Measurements from ENCODE around the gene GZF1. TPM values are rescaled to one million over a fixed set of nuclear protein-coding genes. Genes with fewer than 3 reads are reported as not detected.
A peak's percentile ranks its signal among the peaks of the same experiment; 100 is the strongest.
"Not testable (repeated sequence)": the region's sequence is repeated elsewhere in the genome, so short reads cannot be mapped to it uniquely, and the experiment has no call there.

GZF1 gene
- total RNA-seq, 2 experiments from 2014 or later: 13.4 to 15.6 TPM

DNA sequence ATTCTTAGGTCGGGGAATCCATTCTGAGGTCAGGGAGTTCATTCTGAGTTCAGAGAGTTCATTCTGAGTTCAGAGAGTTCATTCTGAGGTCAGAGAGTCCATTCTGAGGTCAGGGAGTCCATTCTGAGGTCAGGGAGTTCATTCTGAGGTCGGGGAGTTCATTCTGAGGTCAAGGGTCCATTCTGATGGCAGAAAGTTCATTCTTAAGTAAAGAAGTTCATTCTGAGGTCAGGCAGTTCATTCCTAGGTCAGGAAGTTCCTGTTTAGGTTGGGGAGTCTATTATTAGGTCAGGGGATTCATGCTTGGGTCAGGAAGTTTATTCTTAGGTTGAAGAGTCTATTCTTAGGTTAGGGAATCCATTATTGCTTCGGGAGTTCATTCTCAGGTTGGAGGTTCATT, 27.9 kb upstream of the GZF1 start:
- POLR2A ChIA-PET: no interaction called here
- Mint-ChIP-seq H3K9me3 (no peaks in the 10 kb centered on the region), H3K36me3 (peaks cover 2% of the 10 kb centered on the region), H3K27ac (no peak overlapping the region), H3K27me3 (no peaks in the 10 kb centered on the region), H3K4me3 (no peak overlapping the region), H3K4me1 (peaks cover 10% of the 10 kb centered on the region)
- no peak for ATAC-seq (ENCODE audit: low read depth)
- no peak for DNase-seq

DNA sequence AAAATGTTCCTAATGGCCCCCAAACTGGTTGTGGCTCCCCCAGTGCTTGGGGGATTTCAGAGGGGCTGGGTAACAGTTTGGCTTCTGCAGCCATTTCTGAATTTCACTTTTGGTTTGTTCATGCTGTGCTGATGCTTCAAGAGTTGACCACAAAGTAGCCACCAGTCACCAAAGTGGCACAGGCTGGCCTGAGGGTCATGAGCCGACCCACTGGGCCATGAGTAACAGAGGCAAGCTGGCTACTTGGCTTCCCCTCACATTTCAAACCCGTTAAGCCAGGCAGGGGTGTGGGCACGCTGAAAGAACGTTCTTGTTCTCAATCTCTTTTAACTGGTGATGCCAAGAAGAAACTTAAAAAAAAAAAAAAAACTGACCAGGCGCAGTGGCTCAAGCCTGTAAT, 26.5 kb upstream of the GZF1 start:
- no peak for DNase-seq
- Mint-ChIP-seq H3K27ac (no peak overlapping the region), H3K4me1 (peaks cover 10% of the 10 kb centered on the region), H3K4me3 (no peak overlapping the region), H3K9me3 (no peaks in the 10 kb centered on the region), H3K36me3 (no peaks in the 10 kb centered on the region), H3K27me3 (no peaks in the 10 kb centered on the region)
- no peak for ATAC-seq (ENCODE audit: low read depth)
- POLR2A ChIA-PET: no interaction called here

DNA sequence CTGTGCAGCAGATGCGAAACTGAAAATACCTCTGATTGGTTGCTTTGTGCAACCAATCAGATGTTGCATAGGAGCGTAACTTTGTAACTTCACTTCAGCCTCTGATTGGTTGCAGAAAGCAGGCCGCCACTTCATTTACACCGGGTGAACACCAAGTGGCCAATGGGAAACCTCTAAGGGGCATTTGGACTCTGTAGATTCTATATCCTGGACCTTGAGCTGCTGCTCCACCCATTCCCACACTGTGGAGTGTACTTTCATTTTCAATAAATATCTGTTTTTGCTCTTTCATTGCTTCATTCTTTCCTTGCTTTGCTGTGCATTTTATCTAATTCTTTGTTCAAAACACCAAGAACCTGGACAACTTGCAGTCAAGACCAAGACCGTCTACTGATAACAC, 25.5 kb upstream of the GZF1 start:
- POLR2A ChIA-PET: no interaction called here
- DNase-seq (no peak), ATAC-seq (ENCODE audit: low read depth) (no peak)
- Mint-ChIP-seq H3K27ac (no peak overlapping the region), H3K4me3 (no peak overlapping the region), H3K27me3 (no peaks in the 10 kb centered on the region), H3K9me3 (no peaks in the 10 kb centered on the region), H3K4me1 (peaks cover 10% of the 10 kb centered on the region), H3K36me3 (no peaks in the 10 kb centered on the region)

DNA sequence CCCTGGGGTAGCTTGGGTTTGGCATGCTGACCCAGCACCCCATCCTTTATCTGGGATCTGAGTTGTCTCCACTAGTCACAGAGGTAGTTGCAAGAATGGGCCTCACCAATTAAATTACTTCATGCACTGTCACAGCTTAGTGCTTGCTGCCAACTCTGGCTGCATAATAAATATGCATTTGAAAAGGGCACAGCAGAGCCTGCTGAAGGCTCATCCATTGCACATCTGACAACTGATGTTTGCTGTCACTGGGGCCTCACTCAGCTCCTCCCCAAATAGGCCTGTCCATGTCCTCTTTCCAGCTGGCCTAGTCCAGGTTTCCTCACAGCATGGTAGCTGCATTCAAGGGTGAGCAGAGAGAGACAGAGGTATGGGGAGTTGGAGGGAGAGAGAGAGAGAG, 24.7 kb upstream of the GZF1 start:
- Mint-ChIP-seq H3K4me1 (peaks cover 10% of the 10 kb centered on the region), H3K27me3 (no peaks in the 10 kb centered on the region), H3K9me3 (no peaks in the 10 kb centered on the region), H3K4me3 (no peak overlapping the region), H3K36me3 (no peaks in the 10 kb centered on the region), H3K27ac (no peak overlapping the region)
- ATAC-seq (ENCODE audit: low read depth): no peak
- POLR2A ChIA-PET: no interaction called here
- DNase-seq: no peak

DNA sequence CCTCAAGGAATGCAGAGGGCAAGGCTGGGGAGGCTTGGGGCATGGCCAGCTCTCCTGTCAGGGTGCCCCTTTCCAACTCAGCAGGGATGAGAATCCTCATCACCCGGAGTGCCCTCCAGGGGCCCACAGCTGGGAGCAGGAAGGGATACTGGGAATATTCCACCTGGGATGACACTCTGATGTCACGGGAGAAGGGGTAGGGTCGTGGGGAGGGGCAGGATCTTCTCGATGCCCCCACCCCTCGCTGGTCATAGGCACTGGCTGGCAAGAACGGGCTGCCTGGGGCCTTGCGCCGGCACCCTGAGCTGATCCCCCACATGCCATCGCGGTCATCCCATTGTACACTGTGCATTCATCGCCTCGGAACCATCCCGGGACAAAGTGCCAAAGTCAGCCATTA, 22.0 kb upstream of the GZF1 start:
- peaks cover 5% of the 10 kb centered on the region for H3K4me1 Mint-ChIP-seq
- no peak overlapping the region for H3K27ac Mint-ChIP-seq
- no peak for ATAC-seq (ENCODE audit: low read depth)
- no peaks in the 10 kb centered on the region for H3K27me3 Mint-ChIP-seq
- POLR2A ChIA-PET: no interaction called here
- no peaks in the 10 kb centered on the region for H3K9me3 Mint-ChIP-seq
- no peak overlapping the region for H3K4me3 Mint-ChIP-seq
- H3K36me3 Mint-ChIP-seq: no peaks in the 10 kb centered on the region
- no peak for DNase-seq

DNA sequence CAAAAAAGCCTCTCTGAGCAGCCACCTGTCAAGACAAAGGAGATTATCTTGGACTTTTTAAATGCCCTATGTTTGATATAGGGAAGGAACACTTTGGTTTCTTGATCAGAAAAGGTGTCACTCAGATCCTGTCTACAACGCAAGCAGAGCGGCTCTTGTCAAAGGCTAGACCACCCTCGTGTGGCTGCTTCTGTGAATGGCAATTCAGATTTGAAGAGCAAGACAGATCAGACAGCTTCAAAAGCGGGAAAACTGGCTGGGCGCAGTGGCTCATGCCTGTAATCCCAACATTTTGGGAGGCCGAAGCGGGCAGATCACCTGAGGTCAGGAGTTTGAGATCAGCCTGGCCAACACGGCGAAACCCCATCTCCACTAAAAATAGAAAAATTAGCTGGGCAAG, 21.5 kb upstream of the GZF1 start:
- ATAC-seq (ENCODE audit: low read depth) (no peak), DNase-seq (no peak)
- Mint-ChIP-seq H3K4me1 (peaks cover 4% of the 10 kb centered on the region), H3K27me3 (no peaks in the 10 kb centered on the region), H3K36me3 (no peaks in the 10 kb centered on the region), H3K4me3 (no peak overlapping the region), H3K27ac (no peak overlapping the region), H3K9me3 (no peaks in the 10 kb centered on the region)
- POLR2A ChIA-PET: interaction anchor here (1.3 kb wide), 1 partner anchor 9 kb away, joined by 4 read pairs; no protein-coding TSS in a partner anchor

DNA sequence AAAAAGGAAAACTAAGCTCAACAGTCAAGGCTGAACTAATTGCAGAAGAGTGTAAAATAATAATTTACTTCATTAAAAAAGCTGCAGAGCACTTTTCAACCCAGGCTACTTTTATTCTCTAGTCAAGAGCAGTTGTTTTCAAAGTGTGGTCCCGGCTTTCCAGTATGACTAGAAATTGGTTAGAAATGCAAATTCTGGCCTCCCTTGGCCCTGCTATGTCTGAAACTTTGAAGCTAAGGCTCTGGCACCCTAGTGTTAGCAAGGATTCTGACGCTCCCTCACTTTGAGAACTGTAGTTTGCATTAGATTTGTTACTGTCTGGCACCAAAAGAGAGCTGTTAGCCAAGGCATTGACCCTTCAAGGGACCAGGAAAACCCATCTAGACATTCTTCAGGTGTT, 20.9 kb upstream of the GZF1 start:
- no peak overlapping the region for H3K27ac Mint-ChIP-seq
- DNase-seq (no peak), ATAC-seq (ENCODE audit: low read depth) (no peak)
- no peaks in the 10 kb centered on the region for H3K9me3 Mint-ChIP-seq
- no peaks in the 10 kb centered on the region for H3K27me3 Mint-ChIP-seq
- POLR2A ChIA-PET: interaction anchor here (1.3 kb wide), 1 partner anchor 9 kb away, joined by 4 read pairs; no protein-coding TSS in a partner anchor
- peaks cover 4% of the 10 kb centered on the region for H3K4me1 Mint-ChIP-seq
- H3K36me3 Mint-ChIP-seq: no peaks in the 10 kb centered on the region
- no peak overlapping the region for H3K4me3 Mint-ChIP-seq

DNA sequence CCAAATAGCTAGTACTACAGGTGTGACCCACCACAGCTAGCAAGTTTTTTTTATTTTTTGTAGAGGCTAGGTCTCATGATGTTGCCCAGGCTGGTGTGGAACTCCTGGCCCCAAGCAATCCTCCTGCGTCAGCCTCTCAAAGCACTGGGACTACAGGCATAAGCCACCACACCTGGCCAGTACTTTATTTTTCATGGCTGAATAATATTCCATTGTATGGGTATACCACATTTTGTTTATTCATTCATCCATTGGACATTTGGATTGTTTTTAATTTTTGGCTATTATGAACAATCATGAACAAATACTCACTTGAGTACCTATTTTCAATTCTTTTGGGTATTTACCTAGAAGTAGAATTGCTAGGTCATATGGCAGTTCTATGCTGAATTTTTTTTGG, 18.4 kb upstream of the GZF1 start:
- ATAC-seq (ENCODE audit: low read depth): no peak
- POLR2A ChIA-PET: no interaction called here
- Mint-ChIP-seq H3K9me3 (no peaks in the 10 kb centered on the region), H3K4me1 (no peaks in the 10 kb centered on the region), H3K27ac (no peak overlapping the region), H3K4me3 (no peak overlapping the region), H3K27me3 (no peaks in the 10 kb centered on the region), H3K36me3 (no peaks in the 10 kb centered on the region)
- no peak for DNase-seq

DNA sequence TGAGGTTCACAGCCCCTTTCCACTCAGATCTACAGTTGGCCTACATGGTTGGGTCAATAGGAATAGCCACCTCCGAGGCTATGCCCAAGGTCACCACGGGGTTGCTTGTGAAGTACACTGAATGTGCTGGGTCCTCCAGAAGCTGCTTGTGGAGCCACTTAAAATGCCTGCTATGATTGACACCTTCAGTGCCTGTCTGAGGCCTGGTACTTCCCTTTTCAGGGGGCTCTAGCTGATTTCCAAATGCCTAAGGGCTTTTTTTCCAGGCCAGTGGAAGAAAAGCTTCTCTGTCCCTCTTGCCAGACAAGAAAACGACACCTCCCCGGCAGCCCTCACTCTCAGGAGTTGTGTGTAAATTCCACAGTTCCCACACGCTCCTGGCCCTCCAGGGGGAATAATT, 17.6 kb upstream of the GZF1 start:
- H3K4me3 Mint-ChIP-seq: no peak overlapping the region
- POLR2A ChIA-PET: no interaction called here
- H3K4me1 Mint-ChIP-seq: peaks cover 4% of the 10 kb centered on the region
- no peak overlapping the region for H3K27ac Mint-ChIP-seq
- DNase-seq: no peak
- no peak for ATAC-seq (ENCODE audit: low read depth)
- no peaks in the 10 kb centered on the region for H3K27me3 Mint-ChIP-seq
- no peaks in the 10 kb centered on the region for H3K9me3 Mint-ChIP-seq
- H3K36me3 Mint-ChIP-seq: no peaks in the 10 kb centered on the region

DNA sequence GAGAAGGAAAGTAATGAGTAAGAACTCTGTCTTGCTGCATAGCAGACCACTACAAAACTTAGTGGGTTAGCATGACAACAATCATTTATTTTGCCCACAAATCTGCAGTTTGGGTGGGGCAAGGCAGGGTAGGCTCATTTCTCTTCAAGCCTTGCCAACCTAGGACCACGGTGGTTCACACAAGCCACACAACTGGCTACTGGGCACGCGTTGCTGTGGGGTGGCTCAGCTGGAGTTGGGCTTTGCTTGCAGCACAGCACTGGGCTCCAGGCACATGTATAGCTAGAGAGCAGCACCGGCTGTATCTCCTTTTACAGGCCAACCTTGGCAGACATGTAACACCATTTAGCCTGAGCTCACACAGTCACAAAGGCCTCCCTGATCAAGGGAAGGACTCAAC, 16.0 kb upstream of the GZF1 start:
- no peaks in the 10 kb centered on the region for H3K36me3 Mint-ChIP-seq
- peaks cover 7% of the 10 kb centered on the region for H3K4me1 Mint-ChIP-seq
- no peaks in the 10 kb centered on the region for H3K27me3 Mint-ChIP-seq
- ATAC-seq (ENCODE audit: low read depth) (no peak), DNase-seq (no peak)
- no peaks in the 10 kb centered on the region for H3K9me3 Mint-ChIP-seq
- H3K27ac Mint-ChIP-seq: no peak overlapping the region
- POLR2A ChIA-PET: interaction anchor here (1.0 kb wide), 1 partner anchor 12 kb away, joined by 3 read pairs; no protein-coding TSS in a partner anchor
- H3K4me3 Mint-ChIP-seq: no peak overlapping the region

DNA sequence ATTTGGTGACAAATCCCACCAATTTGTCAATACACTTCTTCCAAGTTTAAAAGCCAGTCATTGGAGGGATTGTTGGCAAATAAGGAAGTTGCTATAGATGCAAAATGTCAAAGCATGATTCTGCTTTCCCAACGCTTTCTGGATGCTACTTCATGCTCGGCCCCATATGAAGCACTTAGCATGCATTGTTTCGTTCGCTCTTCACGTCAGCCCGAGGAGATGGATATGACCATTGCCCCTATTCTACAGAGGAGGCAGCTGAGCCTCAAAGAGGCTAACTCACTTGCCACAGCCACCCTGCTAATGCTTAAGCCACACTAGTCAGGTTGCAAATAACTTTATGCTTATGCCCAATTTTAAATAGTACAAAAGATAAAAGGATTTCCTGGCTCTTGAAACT, 14.2 kb upstream of the GZF1 start:
- H3K27ac Mint-ChIP-seq: no peak overlapping the region
- H3K36me3 Mint-ChIP-seq: peaks cover 2% of the 10 kb centered on the region
- POLR2A ChIA-PET: no interaction called here
- DNase-seq: no peak
- H3K4me3 Mint-ChIP-seq: no peak overlapping the region
- no peaks in the 10 kb centered on the region for H3K9me3 Mint-ChIP-seq
- H3K27me3 Mint-ChIP-seq: no peaks in the 10 kb centered on the region
- peaks cover 13% of the 10 kb centered on the region for H3K4me1 Mint-ChIP-seq
- no peak for ATAC-seq (ENCODE audit: low read depth)

DNA sequence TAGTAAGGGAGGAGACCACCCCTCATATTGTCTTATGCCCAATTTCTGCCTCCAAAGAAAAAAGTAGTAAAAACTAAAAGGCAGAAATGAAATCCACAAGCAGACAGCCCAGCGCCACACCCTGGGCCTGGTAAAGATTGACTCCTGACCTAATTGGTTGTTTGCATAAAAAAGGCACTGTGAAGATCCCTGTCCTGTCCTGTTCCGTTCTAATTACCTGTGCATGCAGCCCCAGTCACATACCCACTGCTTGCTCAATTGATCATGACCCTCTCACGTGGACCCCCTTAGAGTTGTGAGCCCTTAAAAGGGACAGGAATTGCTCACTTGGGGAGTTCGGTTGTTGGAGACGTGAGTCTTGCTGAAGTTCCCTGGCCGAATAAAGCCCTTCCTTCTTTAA, 13.5 kb upstream of the GZF1 start:
- DNase-seq; H3K36me3 Mint-ChIP-seq; ATAC-seq (ENCODE audit: low read depth); H3K9me3 Mint-ChIP-seq; H3K4me3 Mint-ChIP-seq; H3K27me3 Mint-ChIP-seq: not testable (repeated sequence)
- peak overlapping the region; percentile 14 for H3K27ac Mint-ChIP-seq
- H3K4me1 Mint-ChIP-seq: peaks cover 15% of the 10 kb centered on the region
- POLR2A ChIA-PET: interaction anchor here (3.3 kb wide), 1 partner anchor 72 kb away, joined by 72 read pairs; the partner anchor contains the start of gene NAPB

DNA sequence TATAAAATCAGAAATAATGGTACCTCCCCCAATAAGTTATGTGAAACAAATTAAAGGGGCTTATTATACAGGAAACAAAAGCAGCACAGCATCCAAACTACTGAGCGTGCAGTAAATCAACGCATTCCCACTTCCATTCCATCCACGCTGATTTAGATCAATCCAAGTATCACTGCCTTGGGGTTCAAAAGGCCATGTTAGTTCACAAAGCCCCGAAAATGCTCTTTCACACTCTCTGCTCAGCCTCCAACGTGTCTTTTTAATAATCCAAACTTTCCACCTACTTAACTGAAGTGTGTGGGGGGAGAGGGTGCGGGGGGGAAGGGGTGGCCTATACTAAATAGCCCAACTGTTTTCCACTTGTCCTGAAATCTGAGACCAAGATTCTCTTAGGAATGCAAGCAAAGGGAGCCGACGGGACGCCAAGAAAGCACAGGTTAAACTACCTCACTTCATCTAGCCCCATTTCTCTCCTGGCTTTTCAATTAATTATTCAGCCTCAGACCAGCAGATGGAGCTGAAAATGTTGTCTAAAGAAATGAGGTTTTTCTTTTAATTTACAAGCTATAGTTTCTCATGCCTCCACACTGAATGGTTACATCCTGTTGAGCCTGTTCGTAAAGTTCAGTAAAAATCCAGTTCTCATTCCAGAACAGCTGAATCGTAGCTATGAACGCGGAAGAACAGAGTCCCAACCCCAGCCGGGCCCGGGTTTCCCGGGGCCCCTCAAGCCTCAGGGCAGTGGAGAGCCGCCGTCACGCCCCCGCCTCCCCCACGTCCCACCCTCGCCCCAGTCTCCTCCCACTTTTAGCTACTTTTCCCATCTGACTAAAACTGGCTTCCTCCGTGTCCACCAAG, 12.4 kb upstream of the GZF1 start:
- ATAC-seq (ENCODE audit: low read depth): peak; percentile 55
- H3K27me3 Mint-ChIP-seq: no peaks in the 10 kb centered on the region
- peak overlapping the region; percentile 99 for H3K27ac Mint-ChIP-seq
- peaks cover 16% of the 10 kb centered on the region for H3K4me1 Mint-ChIP-seq
- H3K9me3 Mint-ChIP-seq: no peaks in the 10 kb centered on the region
- peaks cover 5% of the 10 kb centered on the region for H3K36me3 Mint-ChIP-seq
- DNase-seq: no peak
- POLR2A ChIA-PET: interaction anchor here (0.7 to 3.3 kb wide), 11 partner anchors 9 to 207 kb away, joined by 3 to 74 read pairs (median 3); partner anchors contain the start of genes GZF1 and NAPB
- peak overlapping the region; percentile 86 for H3K4me3 Mint-ChIP-seq

DNA sequence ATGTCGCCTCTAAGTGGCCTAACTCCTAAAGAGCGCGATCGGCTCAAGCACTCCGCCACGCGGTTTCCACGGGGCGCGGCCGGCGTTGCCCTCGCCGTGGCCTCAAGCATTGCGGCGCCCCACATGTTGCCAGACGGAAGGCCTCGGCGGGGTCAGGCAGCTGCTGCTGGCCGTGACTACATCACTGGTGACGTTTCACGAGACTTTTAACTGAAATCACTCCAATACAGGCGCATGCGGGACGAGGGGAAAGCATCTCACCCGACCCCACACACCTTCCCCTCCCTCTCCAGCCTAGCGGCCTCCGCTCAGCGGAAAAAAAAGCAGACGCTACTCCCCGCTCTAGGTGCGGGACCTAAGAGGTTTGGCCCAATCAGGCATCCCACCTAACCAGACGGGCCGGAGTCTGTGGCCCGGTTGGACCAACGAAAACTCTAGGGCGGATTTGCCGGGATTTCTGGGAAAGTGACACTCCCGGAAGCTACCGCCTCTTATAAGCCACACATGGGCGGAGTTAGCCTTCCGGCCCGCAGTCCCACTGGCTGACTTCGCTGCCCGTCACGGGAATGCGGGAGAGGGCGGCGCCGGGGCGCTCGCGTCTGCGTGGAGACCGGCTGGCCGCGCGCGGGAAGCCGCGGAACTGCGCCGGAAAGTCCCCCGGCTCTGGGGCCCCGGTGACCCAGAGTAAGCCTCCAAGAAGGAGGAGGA, 11.6 kb upstream of the GZF1 start, which contains the start of gene NXT1:
Gene NXT1 (plus strand): TSS at position 596 of the 708 bp plus-strand sequence. CDS start 3,251 bp downstream, outside the sequence.
- POLR2A ChIA-PET: interaction anchor here (0.9 to 3.3 kb wide), 9 partner anchors 9 to 208 kb away, joined by 3 to 74 read pairs (median 4); partner anchors contain the start of genes GZF1 and NAPB
- peak; percentile 95 for DNase-seq
- Mint-ChIP-seq H3K36me3 (peaks cover 5% of the 10 kb centered on the region), H3K9me3 (no peaks in the 10 kb centered on the region), H3K27ac (peak within 1 kb of the TSS; percentile 99), H3K4me3 (peak within 1 kb of the TSS; percentile 86), H3K27me3 (no peaks in the 10 kb centered on the region), H3K4me1 (peaks cover 16% of the 10 kb centered on the region)
- ATAC-seq (ENCODE audit: low read depth): peak; percentile 81

Measured in activated naive CD8-positive, alpha-beta T cell treated with anti-CD3 and anti-CD28 coated beads, Interleukin-2, amount 10 ng/mL, durations not matched to agents 7 days and 5 days (primary cell).